Limb (tissue), 2 donors: ENCODE results near the gene SHH.

Experiments used
- DNase-seq, 2 donors: peaks; one replicate each; pipeline ENCODE4 v3.0.0-alpha.2; 2016; ENCODE audit errors: extremely low spot score in 2 of 2

The SHH gene

DNA sequence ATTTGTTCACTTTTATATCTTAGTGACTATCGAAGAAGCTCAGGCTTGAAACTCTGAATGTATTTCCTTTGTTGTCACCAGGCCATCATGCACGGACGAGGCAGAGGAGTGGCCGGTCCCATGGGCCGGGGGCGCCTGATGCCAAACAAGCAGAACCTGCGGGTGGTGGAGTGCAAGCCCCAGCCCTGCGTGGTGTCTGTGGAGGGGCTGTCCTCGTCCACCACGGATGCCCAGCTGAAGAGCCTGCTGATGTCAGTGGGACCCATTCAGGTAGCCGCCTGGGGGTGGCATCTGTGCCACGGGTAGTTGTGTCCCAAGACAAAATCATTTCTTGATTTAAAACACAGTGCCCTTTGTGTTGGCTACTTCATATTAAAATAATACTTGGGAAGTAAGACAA is 45.9 kb downstream of the SHH start:
- DNase-seq = no peak

DNA sequence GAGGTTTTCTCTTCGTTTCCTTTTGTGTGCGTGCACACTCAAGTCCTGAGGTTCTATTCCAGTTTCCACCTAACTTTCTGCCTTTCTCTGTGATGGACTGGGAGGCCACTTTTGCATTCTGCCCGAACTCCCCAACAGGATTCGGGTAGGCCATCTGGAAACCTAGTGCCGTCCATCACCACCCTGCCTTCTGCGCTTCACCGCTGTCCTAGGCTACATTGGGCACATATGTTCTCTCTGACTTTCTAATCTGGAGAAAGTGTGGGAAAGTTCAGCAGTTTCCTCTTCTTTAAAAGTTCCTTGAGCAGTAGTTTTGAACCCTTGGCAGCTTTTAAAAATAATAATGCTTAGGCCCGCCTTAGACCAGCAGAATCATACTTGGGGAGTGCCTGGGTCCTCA is 46.8 kb downstream of the SHH start:
- no peak for DNase-seq

DNA sequence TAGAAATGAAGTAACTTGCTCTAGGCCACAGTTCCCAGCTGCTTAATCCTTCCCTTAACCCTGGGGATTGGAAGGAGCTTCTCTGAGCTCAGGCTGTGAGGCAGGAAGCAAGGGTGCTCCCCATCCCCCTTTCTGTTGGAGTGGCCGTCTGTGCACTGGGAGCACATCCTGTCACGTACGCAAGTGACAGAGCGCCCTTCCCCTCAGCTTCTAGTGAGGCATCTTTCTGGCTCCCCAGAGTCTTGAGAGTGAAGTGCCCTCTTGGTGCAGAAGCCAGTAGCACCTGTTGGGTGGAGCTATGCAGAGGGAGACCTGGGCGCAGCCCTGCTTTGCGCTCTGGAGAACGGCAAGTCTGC is 47.8 kb downstream of the SHH start:
- no peak for DNase-seq

DNA sequence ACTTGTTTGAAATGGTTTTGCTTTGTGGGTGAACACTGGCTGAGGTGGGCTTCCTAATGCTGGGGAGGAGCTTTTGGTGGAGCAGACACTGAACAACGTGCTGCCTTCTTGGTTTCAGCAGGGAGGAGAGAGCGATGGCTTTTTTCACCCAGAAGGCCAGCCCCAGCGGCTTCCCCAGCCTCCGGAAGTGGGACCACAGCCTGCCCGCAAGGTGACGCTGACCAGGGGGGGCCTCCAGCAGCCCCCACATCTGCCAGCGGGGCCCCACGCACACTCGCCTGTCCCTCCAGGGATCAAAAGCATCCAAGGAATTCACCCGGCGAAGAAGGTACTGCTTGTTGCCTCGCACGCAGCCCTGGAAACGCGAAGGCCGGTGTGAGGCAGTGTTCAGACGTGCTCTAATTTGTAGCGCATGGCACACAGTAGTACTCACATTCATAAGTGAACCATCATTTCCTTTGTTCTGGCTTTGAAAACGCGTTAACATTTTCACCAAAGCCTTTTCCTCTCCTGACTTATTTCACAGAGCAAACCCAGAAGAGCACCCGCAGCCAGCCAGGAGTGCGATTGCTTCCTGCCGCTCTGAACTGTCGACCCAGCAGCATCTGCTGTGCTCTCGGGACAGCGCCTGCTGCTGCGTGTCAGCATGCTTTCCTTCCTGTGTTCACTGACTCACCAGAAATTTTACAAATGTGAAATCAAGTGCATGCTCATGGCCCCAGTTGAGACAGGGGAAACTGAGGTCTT is 48.4 kb downstream of the SHH start:
- DNase-seq = no peak

DNA sequence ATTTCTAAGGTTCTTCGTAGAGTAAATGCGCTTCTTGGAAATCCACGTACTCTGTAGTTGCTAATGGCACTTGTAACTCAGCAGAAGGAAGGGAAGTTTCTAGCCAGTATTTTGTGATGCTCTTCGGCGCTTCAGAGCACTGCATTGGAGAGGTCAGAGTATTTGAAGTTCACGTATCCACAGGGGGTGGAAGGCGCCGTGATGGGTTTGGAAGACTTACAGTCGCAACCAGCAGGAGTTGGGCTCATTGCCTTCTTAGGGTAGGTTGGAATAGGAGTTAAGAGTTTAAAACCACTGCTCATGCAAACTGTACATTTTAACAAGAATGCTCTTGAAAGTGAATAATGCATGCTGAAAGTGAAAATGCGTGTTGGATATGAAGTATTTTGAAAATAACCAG is 49.1 kb downstream of the SHH start:
- DNase-seq = no peak

DNA sequence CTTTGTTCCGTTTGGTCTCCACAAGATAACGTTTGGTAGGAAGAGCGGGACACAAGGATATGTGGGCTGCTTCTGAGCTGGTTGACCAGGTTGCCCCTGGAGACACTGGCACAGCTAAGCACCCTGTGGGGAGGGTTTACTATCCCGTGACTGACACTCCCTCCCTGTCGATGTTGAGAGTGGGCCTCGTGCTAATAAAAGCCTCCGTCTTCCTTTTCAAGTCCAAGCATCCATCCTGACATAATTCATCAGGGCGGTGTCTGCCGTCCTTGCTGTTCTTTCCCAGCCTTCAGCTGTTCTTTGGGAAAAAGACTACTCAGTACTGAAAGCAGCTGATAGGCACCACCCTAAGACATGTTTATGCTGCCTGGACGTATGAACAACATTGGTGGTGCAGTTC is 49.6 kb downstream of the SHH start:
- peak in 1 of 2 donors; percentile 3 for DNase-seq

DNA sequence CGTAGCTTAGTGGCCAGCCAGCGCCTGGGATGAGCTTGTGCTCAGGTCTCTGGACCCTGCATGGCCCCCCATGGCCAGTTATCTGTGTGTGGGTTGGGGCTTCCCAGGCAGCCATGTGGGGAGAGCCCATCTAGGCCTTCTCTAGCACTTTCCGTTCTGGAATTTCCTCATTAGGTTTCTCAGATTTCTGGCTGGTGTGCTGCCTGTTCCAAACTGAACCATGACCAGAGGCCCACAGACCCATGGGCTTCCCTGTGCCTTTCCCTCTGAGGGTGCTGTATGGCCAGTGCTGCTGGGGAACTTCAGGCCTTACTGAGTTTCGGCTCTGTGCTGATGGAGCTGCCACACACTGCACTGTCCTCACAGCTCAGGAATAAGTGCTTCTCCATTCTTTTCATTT is 50.2 kb downstream of the SHH start:
- DNase-seq = no peak

DNA sequence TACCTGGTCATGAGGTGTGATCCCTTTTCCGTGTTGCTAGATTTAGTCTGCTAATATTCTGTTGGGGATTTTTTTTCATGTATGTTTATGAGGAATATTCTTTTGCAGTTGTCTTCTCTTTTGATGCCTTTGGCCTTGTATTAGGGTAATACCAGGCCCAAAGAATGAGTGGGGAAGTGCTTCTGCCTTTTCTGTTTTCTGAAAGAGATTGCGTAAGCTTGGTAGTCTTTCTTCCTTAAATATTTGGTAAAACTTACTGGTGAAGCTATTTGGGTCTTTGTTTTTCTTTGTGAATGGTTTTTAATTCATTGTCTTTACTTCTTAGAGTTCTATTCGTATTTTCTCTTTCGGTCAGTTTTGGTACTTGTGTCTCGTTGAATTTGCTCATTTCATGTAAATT is 51.1 kb downstream of the SHH start:
- no peak for DNase-seq

DNA sequence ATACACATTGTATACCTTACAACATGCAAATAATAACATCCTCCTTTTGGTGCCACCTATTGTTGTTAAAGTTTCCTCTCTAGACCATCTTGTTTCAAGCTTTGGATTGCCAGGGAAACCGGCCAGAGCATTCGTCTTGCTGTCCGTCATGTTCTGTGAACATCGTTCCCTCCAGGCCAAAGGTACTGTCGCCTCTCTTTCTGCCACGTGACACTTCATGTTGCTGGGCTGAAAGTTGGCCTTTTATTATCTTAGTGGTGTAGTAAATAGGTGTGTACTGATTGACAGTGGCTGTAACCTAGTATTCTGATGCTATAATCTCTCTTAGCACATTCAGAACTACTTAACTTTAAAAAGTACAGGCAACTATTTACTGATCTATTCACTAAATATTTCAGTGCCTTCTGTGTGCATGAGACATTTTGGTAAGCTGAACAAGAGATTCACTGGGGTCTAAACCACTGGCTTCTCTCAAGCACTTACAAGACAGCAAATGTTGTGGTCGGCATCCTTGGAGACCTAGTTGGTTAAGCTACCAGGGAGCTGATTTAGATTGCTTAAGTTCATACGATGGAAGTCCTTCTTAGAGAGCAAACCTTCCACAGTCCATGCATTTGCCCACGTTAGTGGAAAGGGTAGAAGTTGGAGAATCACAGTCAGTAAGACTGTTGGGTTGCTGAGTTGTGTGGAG is 52.4 kb downstream of the SHH start:
- DNase-seq = no peak

DNA sequence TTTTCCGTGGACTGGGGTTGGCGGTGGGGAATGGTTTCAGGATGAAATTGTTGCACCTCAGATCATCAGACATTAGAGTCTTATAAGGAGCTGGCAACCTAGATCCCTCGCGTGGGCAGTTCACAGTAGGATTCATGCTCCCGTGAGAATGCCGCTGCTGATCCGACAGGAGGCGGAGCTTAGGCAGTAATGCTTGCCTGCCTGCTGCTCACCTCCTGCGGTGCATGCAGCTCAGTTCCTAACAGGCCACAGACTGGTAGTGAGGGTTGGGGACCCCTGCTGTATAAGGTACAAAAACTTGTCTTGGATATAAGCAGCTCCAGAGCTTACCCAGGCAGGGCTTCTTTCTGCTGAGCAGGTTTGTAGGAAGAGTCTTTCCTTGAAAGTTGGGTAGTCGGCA is 53.9 kb downstream of the SHH start:
- DNase-seq = no peak

DNA sequence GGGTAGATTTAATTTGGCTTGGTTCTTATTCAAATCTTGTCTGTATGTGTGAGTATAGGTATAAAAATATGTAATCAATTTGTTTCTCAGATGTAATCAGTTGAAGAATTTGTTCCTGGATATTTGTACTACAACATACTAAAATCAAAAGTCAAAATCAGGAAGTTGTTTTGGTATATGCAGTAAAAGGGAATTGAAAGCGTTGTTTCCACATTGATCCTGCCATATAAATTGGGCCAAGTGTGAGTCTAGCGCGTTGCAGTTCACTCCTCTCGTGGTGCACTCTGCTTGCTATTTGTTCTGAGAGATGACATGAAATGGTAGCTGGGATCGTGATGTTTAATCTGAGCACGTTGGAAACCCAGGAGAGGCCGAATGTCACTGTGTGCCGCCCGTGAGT is 55.9 kb downstream of the SHH start:
- no peak for DNase-seq

DNA sequence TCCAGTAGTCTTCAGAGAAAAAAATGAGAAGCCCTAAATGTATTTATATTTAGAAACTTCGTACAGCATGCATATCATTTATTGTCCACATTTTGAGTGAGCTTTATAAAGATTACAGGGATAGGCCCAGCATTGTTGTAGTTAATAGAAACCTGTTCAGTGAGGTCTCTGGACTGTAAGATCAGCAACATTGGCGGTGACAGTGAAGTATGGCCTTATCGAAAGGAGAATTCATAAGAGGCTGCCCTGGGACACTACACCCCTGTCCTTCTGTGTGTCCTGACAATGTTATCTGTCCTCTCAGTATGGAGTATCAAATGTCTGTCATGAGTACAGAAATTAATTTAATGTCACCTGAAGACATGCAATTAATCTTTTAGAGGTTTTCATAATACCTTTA is 57.2 kb downstream of the SHH start:
- no peak for DNase-seq

DNA sequence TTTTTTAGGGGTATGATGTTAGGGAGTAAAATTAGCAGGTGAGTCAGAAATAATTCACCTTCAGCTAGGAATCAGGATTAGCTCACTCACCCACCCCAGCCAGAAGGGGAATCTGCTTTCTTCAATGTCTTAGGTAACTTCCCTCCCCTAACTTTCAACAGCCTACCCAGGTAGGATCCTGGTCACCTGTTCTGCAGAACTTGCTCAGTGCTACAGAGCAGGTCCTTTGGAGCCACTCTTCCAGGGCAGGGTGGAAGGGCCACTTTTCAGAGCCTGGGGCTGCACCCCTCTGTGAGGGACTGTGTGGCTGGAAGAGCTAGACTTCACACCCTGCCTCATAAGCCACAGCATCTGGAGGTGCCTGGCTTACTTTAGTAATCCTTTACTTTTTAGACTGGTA is 58.1 kb downstream of the SHH start:
- no peak for DNase-seq

DNA sequence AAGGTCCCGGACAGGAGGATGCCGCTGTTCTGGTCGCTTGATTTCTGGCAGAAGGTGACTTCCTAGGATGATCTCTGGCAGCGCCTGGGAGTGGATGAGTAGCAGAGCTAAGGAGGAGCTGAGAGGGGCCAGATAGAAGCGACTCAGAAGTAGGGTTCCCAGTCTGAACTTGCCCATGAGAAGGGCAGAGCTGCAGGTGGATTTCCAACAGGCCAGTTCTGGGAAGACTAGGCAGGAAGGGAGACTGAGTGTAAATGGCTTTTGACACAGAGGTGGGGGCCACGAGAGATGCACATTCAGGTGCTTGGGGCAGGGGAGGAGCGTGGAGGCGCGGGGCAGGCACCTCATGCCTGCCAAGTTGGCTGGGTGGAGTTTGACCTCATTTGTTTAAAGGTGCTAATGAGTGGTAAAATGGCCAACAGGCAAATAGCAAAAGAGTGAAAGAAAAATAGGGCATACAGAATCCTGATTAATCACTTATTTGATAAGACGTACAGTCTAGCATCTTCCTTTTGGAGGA is 58.8 kb downstream of the SHH start:
- no peak for DNase-seq

DNA sequence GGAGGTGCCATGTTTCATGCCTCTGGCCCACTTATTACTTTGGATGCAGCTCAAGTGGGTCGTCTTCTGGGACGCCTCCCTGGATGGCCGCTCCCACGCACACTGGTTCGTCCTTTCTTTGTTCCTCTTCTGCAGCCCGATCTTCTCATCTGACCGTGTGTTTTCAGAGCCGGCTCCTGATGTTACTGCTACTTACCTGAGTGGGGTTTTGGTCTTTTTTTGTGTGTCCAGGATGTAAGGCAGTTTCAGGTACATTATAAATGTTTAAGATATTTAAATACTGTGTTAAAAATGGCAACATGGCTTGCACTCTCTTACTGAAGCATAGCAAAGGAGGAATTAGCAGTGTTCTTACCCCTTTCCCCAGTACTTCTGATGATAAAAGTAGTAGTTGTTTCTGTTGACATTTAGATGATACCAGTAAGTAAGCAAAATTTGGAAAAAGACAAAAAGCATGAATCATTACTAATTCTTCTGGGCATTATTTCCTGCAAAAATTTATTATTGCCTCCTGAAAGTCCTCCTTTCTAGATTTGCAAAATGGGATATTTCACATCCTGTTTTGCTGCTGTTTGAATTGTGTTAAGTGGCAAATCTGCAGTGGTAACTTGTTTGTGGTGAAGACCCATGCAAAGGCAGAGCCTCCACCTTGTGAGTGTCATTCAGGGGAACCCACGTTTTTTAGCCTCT is 59.4 kb downstream of the SHH start:
- no peak for DNase-seq

DNA sequence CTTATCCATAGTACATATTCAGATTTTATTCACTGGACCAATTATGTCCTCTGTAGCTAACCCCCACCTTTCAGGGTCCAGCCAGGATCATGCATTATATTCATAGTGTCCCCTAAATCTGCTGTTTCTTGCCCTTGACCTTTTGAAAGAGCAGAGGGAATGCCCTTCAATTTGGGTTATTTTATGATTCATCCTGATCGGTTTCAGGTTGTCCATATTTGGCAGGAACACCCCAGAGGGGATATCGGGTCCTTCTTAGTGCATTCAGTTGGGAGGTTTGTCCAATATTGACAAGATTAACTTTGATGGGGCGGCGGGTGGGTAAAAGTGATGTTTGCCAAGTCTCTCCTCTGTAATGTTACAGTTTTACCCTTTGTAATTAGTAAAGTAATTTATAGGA is 60.9 kb downstream of the SHH start:
- DNase-seq = no peak

DNA sequence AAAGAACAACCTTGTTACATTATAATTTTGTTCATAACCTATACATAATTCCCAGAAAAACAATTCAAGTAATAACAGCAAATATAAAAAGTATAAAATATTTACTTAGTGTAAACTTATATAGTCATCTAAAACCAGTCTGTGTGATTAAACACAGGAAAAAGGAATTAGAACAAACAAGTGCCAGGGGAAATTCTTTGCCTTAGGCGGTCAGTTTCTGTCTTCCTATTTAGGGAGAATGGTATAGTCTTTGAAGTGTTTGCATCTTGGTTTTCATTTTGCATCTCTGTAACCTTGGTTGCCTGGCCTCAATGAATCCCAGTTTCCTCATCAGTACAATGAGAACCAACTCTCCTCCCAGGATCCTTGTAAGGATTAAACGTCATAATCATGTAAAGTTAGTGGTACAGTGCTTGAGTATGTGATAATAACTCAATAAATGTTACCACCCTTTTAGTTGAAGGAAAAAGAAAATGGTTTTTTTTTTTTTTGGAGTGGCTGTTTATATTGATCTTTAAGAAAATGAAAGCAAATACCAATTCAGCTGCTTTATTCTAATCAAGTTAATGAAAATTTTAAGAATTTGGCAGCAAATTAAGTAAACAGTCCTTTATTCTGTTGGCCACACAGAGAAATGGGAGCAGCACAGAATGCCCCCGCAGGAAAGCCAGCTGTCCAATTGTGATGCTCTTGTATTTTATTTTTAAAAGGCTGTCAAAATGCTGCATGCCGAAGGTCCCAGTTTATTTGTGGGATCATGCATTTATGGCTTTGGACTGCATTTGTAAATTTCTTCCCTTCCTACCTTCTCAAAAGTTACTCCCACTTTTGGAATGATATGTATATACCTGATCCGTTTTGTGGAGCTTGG is 61.8 kb downstream of the SHH start:
- DNase-seq = no peak
